ENCODE measurements around the gene C1orf159.

C1orf159 gene

GRCh38 chr1:1088801-1089680 lies 26.8 kb downstream of the C1orf159 start:
- no peak overlapping the region for H2AFZ ChIP-seq (ENCODE audit: low read depth, low read length, severe bottlenecking)
- no peaks in the 10 kb centered on the region for H3K27me3 ChIP-seq (ENCODE audit: low read length)
- no peak overlapping the region for H3K4me2 ChIP-seq (ENCODE audit: low read depth, low read length, poor library complexity, severe bottlenecking)
- TF ChIP-seq CTCF (IDR thresholded peaks at IDR 0.05; ENCODE audit: insufficient read depth, low read length, poor library complexity, severe bottlenecking) (no peak), EZH2phosphoT487 (conservative IDR thresholded peaks at IDR 0.05; ENCODE audit: low read length) (no peak)
- no peaks in the 10 kb centered on the region for H4K20me1 ChIP-seq (ENCODE audit: low read depth, low read length)
- no peaks in the 10 kb centered on the region for H3K9me2 ChIP-seq (replicated peaks; ENCODE audit: insufficient read depth, low read length)
- H3K9me3 ChIP-seq (ENCODE audit: insufficient read depth, low read length), result no peaks in the 10 kb centered on the region
- H3K9ac ChIP-seq (ENCODE audit: low read length), result no peak overlapping the region
- no peaks in the 10 kb centered on the region for H3K79me2 ChIP-seq (ENCODE audit: insufficient read depth, low read length)
- H3K27ac ChIP-seq (ENCODE audit: low read depth, low read length), result no peak overlapping the region
- no peaks in the 10 kb centered on the region for H3F3A ChIP-seq (ENCODE audit: insufficient read depth)
- no peak overlapping the region for H3K4me3 ChIP-seq (ENCODE audit: insufficient read depth, low read length, poor library complexity, severe bottlenecking)
- no peaks in the 10 kb centered on the region for H3K36me3 ChIP-seq (ENCODE audit: low read length)

GRCh38 chr1:1088029-1088800 lies 27.7 kb downstream of the C1orf159 start:
- Histone ChIP-seq H3K9me3 (ENCODE audit: insufficient read depth, low read length) (no peaks in the 10 kb centered on the region), H3K4me2 (ENCODE audit: low read depth, low read length, poor library complexity, severe bottlenecking) (no peak overlapping the region), H2AFZ (ENCODE audit: low read depth, low read length, severe bottlenecking) (no peak overlapping the region), H3K4me3 (ENCODE audit: insufficient read depth, low read length, poor library complexity, severe bottlenecking) (no peak overlapping the region), H3F3A (ENCODE audit: insufficient read depth) (no peaks in the 10 kb centered on the region), H3K79me2 (ENCODE audit: insufficient read depth, low read length) (no peaks in the 10 kb centered on the region), H4K20me1 (ENCODE audit: low read depth, low read length) (no peaks in the 10 kb centered on the region), H3K36me3 (ENCODE audit: low read length) (no peaks in the 10 kb centered on the region), H3K9me2 (replicated peaks; ENCODE audit: insufficient read depth, low read length) (no peaks in the 10 kb centered on the region), H3K27me3 (ENCODE audit: low read length) (no peaks in the 10 kb centered on the region), H3K9ac (ENCODE audit: low read length) (no peak overlapping the region), H3K27ac (ENCODE audit: low read depth, low read length) (no peak overlapping the region)
- TF ChIP-seq CTCF (IDR thresholded peaks at IDR 0.05; ENCODE audit: insufficient read depth, low read length, poor library complexity, severe bottlenecking), result no peak

- Histone ChIP-seq H3K9me3 (ENCODE audit: insufficient read depth, low read length) (no peaks in the 10 kb centered on the region), H4K20me1 (ENCODE audit: low read depth, low read length) (no peaks in the 10 kb centered on the region), H3K9me2 (replicated peaks; ENCODE audit: insufficient read depth, low read length) (no peaks in the 10 kb centered on the region), H3F3A (ENCODE audit: insufficient read depth) (no peaks in the 10 kb centered on the region), H3K79me2 (ENCODE audit: insufficient read depth, low read length) (no peaks in the 10 kb centered on the region), H3K27me3 (ENCODE audit: low read length) (no peaks in the 10 kb centered on the region), H3K27ac (ENCODE audit: low read depth, low read length) (no peak overlapping the region), H3K4me3 (ENCODE audit: insufficient read depth, low read length, poor library complexity, severe bottlenecking) (no peak overlapping the region), H2AFZ (ENCODE audit: low read depth, low read length, severe bottlenecking) (no peak overlapping the region), H3K36me3 (ENCODE audit: low read length) (no peaks in the 10 kb centered on the region), H3K4me2 (ENCODE audit: low read depth, low read length, poor library complexity, severe bottlenecking) (no peak overlapping the region), H3K9ac (ENCODE audit: low read length) (no peak overlapping the region)
- TF ChIP-seq EZH2phosphoT487 (conservative IDR thresholded peaks at IDR 0.05; ENCODE audit: low read length) (no peak), CTCF (IDR thresholded peaks at IDR 0.05; ENCODE audit: insufficient read depth, low read length, poor library complexity, severe bottlenecking) (no peak)
Observed at GRCh38 chr1:1087351-1088028, 28.4 kb downstream of the C1orf159 start.
